Measurements from ENCODE around the gene MEGF6. TPM values are rescaled to one million over a fixed set of nuclear protein-coding genes. Genes with fewer than 3 reads are reported as not detected.

MEGF6 gene
- total and polyA plus RNA-seq, 9 of the 15 experiments (the other 6 are each of a cell fraction or from before 2014, with no cell fraction given): 0.03 to 1.7 (median 0.24) TPM; not detected in 3

- ATAC-seq: no peak
- H3K79me2 ChIP-seq (ENCODE audit: control insufficient read depth, insufficient read depth, low read length): no peaks in the 10 kb centered on the region
- 31% methylated on average over 10 of the region's 13 CpGs for WGBS (ENCODE audit: insufficient coverage, low coverage, missing lambda C conversion rate)
- no peaks in the 10 kb centered on the region for H3K36me3 ChIP-seq (ENCODE audit: control insufficient read depth, insufficient read depth, low read length)
- FAIRE-seq: no peak
- BruUV-seq (replicated peaks): no TSS peak
- H3K27ac ChIP-seq (ENCODE audit: extremely low read depth, low read depth, low read length): no peak overlapping the region
- in situ Hi-C loops (cut with MboI) (no loop called here), intact Hi-C loops (cut with micrococcal nuclease) (no loop called here)
- no peaks in the 10 kb centered on the region for H3K9me1 ChIP-seq (ENCODE audit: control insufficient read depth, insufficient read depth, low read length)
- H4K20me1 ChIP-seq (replicated peaks; ENCODE audit: control insufficient read depth, insufficient read depth, low read length): peaks cover 23% of the 10 kb centered on the region
- POLR2A ChIA-PET: no interaction called here
- peaks cover 18 to 79% of the 10 kb centered on the region in 2 experiments; a peak in 4 of 5 replicates for H3K27me3 ChIP-seq (ENCODE audit: control insufficient read depth in 2 of 2, insufficient read depth in 2 of 2, low read length in 2 of 2)
- peaks cover 0 to 32% of the 10 kb centered on the region in 2 experiments; a peak in 2 of 5 replicates for H3K4me1 ChIP-seq (replicated peaks in 1 of 2; ENCODE audit: control insufficient read depth in 2 of 2, insufficient read depth in 2 of 2, low read length in 2 of 2)
- DNase-seq (ENCODE audit: extremely low read depth in 1 of 4, low spot score in 3 of 4): no peak
- H3K4me3 ChIP-seq: no peak overlapping the region
- CTCF ChIA-PET (ENCODE audit: low intra/inter-chr PET ratio): no interaction called here
- H3K9me3 ChIP-seq (replicated peaks; ENCODE audit: control insufficient read depth, insufficient read depth, low read depth, low read length): no peaks in the 10 kb centered on the region
- no peak overlapping the region for H2AFZ ChIP-seq (ENCODE audit: low read depth, low read length)
- TF ChIP-seq ZNF586 (CRISPR knock-in tag; conservative IDR thresholded peaks at IDR 0.05) (no peak), UBTF (IDR thresholded peaks at IDR 0.05; ENCODE audit: borderline replicate concordance in 1 of 2, low read depth in 2 of 2, low read length in 2 of 2) (peak in 1 of 2 experiments; percentile 24; a peak in 1 of 4 replicates), XRCC5 (IDR thresholded peaks at IDR 0.05; ENCODE audit: low read depth, low read length) (no peak)
- no peak overlapping the region for H3K9ac ChIP-seq (ENCODE audit: insufficient read depth in 1 of 2, low read depth in 2 of 2, low read length in 2 of 2)
- no peak overlapping the region for H3K4me2 ChIP-seq (ENCODE audit: insufficient read depth, low read length)
Measured at GRCh38 chr1:3523980-3524379, 87.3 kb downstream of the MEGF6 start.

Measured in K562 (cell line).